ELF-1 (cell line): ENCODE results near the gene HNRNPM.

ENCODE experiments used
- DNase-seq: peaks from one replicate; pipeline ENCODE4 v3.0.0-alpha.2; 2016; ENCODE audit warnings: low read depth, low spot score

HNRNPM gene

GRCh38 chr19:8487137-8487851, 42.5 kb downstream of the HNRNPM start:
- no peak for DNase-seq

GRCh38 chr19:8488365-8488764, 43.6 kb downstream of the HNRNPM start:
- no peak for DNase-seq

GRCh38 chr19:8489561-8490394, 45.0 kb downstream of the HNRNPM start:
- DNase-seq = no peak

- no peak for DNase-seq
These were observed 45.6 kb downstream of the HNRNPM start for GRCh38 chr19:8490395-8490760.

- no peak for DNase-seq
These were observed 46.1 kb downstream of the HNRNPM start for GRCh38 chr19:8490873-8491272.

GRCh38 chr19:8491574-8491973, 46.8 kb downstream of the HNRNPM start:
- DNase-seq = peak; percentile 40

GRCh38 chr19:8494158-8494557, 49.4 kb downstream of the HNRNPM start:
- DNase-seq = no peak

GRCh38 chr19:8498295-8498694, 53.5 kb downstream of the HNRNPM start:
- no peak for DNase-seq

- DNase-seq = no peak
These were observed 54.5 kb downstream of the HNRNPM start for GRCh38 chr19:8499048-8499833.

GRCh38 chr19:8500158-8500557, 55.4 kb downstream of the HNRNPM start:
- peak; percentile 56 for DNase-seq

- DNase-seq = no peak
These were observed 56.7 kb downstream of the HNRNPM start for GRCh38 chr19:8501516-8501915.

- no peak for DNase-seq
These were observed 57.2 kb downstream of the HNRNPM start for GRCh38 chr19:8501981-8502380.

- no peak for DNase-seq
These were observed 58.7 kb downstream of the HNRNPM start for GRCh38 chr19:8503510-8503909.

GRCh38 chr19:8504171-8504570, 59.4 kb downstream of the HNRNPM start:
- DNase-seq = no peak

GRCh38 chr19:8504919-8505318, 60.1 kb downstream of the HNRNPM start:
- no peak for DNase-seq

GRCh38 chr19:8505680-8506401, 61.1 kb downstream of the HNRNPM start:
- DNase-seq = peak; percentile 92

GRCh38 chr19:8506402-8506957, 61.7 kb downstream of the HNRNPM start:
- no peak for DNase-seq

GRCh38 chr19:8510589-8511115, 65.9 kb downstream of the HNRNPM start:
- DNase-seq = no peak

- DNase-seq = no peak
These were observed 66.9 kb downstream of the HNRNPM start for GRCh38 chr19:8511573-8512101.

- DNase-seq = peak; percentile 90
These were observed 67.6 kb downstream of the HNRNPM start for GRCh38 chr19:8512115-8512967.
